Measurements from ENCODE around the gene WAC.

GRCh38 chr10:28548781-28549498 is 16.0 kb downstream of the WAC start:
- TF ChIP-seq, protein P1, sequence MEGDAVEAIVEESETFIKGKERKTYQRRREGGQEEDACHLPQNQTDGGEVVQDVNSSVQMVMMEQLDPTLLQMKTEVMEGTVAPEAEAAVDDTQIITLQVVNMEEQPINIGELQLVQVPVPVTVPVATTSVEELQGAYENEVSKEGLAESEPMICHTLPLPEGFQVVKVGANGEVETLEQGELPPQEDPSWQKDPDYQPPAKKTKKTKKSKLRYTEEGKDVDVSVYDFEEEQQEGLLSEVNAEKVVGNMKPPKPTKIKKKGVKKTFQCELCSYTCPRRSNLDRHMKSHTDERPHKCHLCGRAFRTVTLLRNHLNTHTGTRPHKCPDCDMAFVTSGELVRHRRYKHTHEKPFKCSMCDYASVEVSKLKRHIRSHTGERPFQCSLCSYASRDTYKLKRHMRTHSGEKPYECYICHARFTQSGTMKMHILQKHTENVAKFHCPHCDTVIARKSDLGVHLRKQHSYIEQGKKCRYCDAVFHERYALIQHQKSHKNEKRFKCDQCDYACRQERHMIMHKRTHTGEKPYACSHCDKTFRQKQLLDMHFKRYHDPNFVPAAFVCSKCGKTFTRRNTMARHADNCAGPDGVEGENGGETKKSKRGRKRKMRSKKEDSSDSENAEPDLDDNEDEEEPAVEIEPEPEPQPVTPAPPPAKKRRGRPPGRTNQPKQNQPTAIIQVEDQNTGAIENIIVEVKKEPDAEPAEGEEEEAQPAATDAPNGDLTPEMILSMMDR (IDR thresholded peaks at IDR 0.05) = no peak
- TF ChIP-seq POLR2A (IDR thresholded peaks at IDR 0.05) = no peak
- no peak for TF ChIP-seq POLR2AphosphoS5 (IDR thresholded peaks at IDR 0.05)

Data from stomach (tissue), 4 donors.